Nasal cavity respiratory epithelium epithelial cell of viscerocranial mucosa (primary cell): Measurements from ENCODE around the gene TMEM50A. TPM values are rescaled to one million over a fixed set of nuclear protein-coding genes. Genes with fewer than 3 reads are reported as not detected.

Experiments used
- total RNA-seq: library from RNA; depleted of rRNA; stranded (reverse); fragments of >200 nt; gene quantifications from 2 replicates; pipeline ENCODE4 v1.2.3, GENCODE V29; 2014

TMEM50A gene
- 90.3 and 122 TPM in 2 replicates for total RNA-seq

DNA sequence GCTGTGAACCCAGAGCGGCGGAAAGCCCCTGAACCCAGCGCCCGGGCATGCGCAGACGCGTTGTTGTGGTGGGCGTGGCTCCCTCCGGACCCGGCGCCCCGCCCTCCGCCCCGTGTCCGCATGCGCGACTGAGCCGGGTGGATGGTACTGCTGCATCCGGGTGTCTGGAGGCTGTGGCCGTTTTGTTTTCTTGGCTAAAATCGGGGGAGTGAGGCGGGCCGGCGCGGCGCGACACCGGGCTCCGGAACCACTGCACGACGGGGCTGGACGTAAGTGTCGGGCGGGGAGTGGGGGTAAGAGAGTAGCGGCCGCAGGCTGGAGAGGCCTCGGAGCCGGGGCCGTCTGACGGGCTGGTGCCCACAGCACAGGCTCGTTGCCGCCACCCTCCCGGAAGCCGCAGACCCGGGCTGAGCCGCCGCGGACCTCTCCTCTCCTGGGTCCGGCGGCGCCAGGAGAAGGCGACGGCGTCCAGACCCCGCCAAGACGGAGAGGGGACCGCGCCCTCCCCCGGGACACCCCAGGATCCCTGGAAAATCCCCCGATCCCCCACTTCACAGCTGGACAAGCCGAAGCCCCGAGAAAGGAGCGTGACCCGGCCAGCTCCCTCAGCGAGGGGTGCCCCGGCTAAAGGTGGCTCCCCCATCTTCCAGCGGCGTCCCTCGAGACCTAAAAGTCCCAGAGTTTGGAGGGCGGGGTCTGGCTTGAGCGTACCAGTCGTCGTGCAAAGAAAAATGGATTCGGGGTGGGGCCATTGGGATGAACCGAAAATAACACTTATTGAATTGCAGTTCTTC is at the start of gene TMEM50A:
Gene TMEM50A (plus strand): TSS at position 147 of the 794 bp plus-strand sequence. CDS start 2,153 bp downstream, outside the sequence.

Other genes starting within 250 kb of the TMEM50A start
- gene SYF2, start 105.8 kb upstream of the TMEM50A start, total RNA-seq: 35.4 and 35.9 TPM in 2 replicates
- 65.6 and 88.9 TPM in 2 replicates for gene RSRP1, start 90.9 kb upstream of the TMEM50A start, total RNA-seq
- gene RHD, start 65.8 kb upstream of the TMEM50A start, total RNA-seq: not detected in 2 replicates
- gene RHCE, start 82.5 kb downstream of the TMEM50A start, total RNA-seq: 0.43 and 1.7 TPM in 2 replicates
- 16.4 and 20.8 TPM in 2 replicates for gene MACO1, start 92.6 kb downstream of the TMEM50A start, total RNA-seq
- gene LDLRAP1, start 205.3 kb downstream of the TMEM50A start, total RNA-seq: 15.7 and 36.0 TPM in 2 replicates